SK-N-SH treated with all-trans-retinoic acid at 6 μM for 48 hours (cell line): ENCODE data around the gene LRRC73.

Experiments
- ATAC-seq: fragments of 200-7000 bp; cut with Tn5 transposase; 3 replicates; pipeline ENCODE4 v1.9.1; 2020; ENCODE audit warnings: mild to moderate bottlenecking, moderate library complexity
- ARNTL ChIP-seq: fragments of 450-650 bp; formaldehyde crosslinking; IDR thresholded peaks from 2 replicates; pipeline ENCODE4 v1.5.0; 2020; ENCODE audit warnings: low read depth, mild to moderate bottlenecking, moderate library complexity, borderline replicate concordance
- BACH2 ChIP-seq: fragments of 250-450 bp; sonication (Bioruptor Pico); IDR thresholded peaks from 2 replicates; pipeline ENCODE4 v1.9.0; 2021; ENCODE audit warnings: mild to moderate bottlenecking, borderline replicate concordance
- CSDC2 ChIP-seq: fragments of 250-450 bp; sonication (Bioruptor Pico); IDR thresholded peaks from 2 replicates; pipeline ENCODE4 v1.5.0; 2020; ENCODE audit warnings: mild to moderate bottlenecking, moderate library complexity
- ESRRG ChIP-seq: fragments of 250-450 bp; sonication (Bioruptor Pico); IDR thresholded peaks from 2 replicates; pipeline ENCODE4 v1.6.1; 2021; ENCODE audit warnings: mild to moderate bottlenecking
- GLIS3 ChIP-seq: fragments of 250-450 bp; sonication (Bioruptor Pico); IDR thresholded peaks from 2 replicates; pipeline ENCODE4 v1.5.0; 2020; ENCODE audit warnings: mild to moderate bottlenecking, moderate library complexity
- ISL1 ChIP-seq: fragments of 250-450 bp; sonication (Bioruptor Pico); IDR thresholded peaks from 2 replicates; pipeline ENCODE4 v2.1.2; 2022; ENCODE audit warnings: mild to moderate bottlenecking, moderate library complexity
- OSR1 ChIP-seq: fragments of 250-450 bp; sonication (Bioruptor Pico); IDR thresholded peaks from 2 replicates; pipeline ENCODE4 v1.8.0; 2022; ENCODE audit warnings: moderate library complexity, mild to moderate bottlenecking, inconsistent platforms
- PPARA ChIP-seq: fragments of 250-450 bp; sonication (Bioruptor Pico); IDR thresholded peaks from 2 replicates; pipeline ENCODE4 v1.5.0; 2020; ENCODE audit warnings: mild to moderate bottlenecking, borderline replicate concordance
- SNAI2 ChIP-seq: fragments of 250-450 bp; sonication (Bioruptor Pico); IDR thresholded peaks from 2 replicates; pipeline ENCODE4 v1.5.0; 2020; ENCODE audit warnings: mild to moderate bottlenecking, moderate library complexity
- TCF4 ChIP-seq: fragments of 250-450 bp; sonication (Bioruptor Pico); IDR thresholded peaks from 2 replicates; pipeline ENCODE4 v1.8.0; 2021; ENCODE audit warnings: mild to moderate bottlenecking, moderate library complexity, borderline replicate concordance
- TOX ChIP-seq: fragments of 250-450 bp; sonication (Bioruptor Pico); IDR thresholded peaks from 2 replicates; pipeline ENCODE4 v1.8.0; 2021; ENCODE audit warnings: mild to moderate bottlenecking, moderate library complexity, borderline replicate concordance
- ZC3H10 ChIP-seq: fragments of 250-450 bp; sonication (Bioruptor Pico); IDR thresholded peaks from 2 replicates; pipeline ENCODE4 v1.5.1; 2021; ENCODE audit warnings: mild to moderate bottlenecking, moderate library complexity
- ZFP3 ChIP-seq: fragments of 250-450 bp; sonication (Bioruptor Pico); IDR thresholded peaks from 2 replicates; pipeline ENCODE4 v1.5.0; 2020; ENCODE audit warnings: mild to moderate bottlenecking, moderate library complexity
- ZFP30 ChIP-seq: fragments of 450-650 bp; formaldehyde crosslinking; IDR thresholded peaks from 2 replicates; pipeline ENCODE4 v1.5.0; 2022; ENCODE audit warnings: mild to moderate bottlenecking, moderate library complexity
- ZNF565 ChIP-seq: fragments of 450-650 bp; formaldehyde crosslinking; conservative IDR thresholded peaks from 2 replicates; pipeline ENCODE4 v1.5.0; 2020; ENCODE audit warnings: low read depth, mild to moderate bottlenecking, moderate library complexity
- ZNF70 ChIP-seq: fragments of 450-650 bp; formaldehyde crosslinking; IDR thresholded peaks from 2 replicates; pipeline ENCODE4 v1.5.0; 2020; ENCODE audit warnings: mild to moderate bottlenecking, moderate library complexity
- ZNF8 ChIP-seq: fragments of 450-650 bp; formaldehyde crosslinking; IDR thresholded peaks from 2 replicates; pipeline ENCODE4 v1.5.0; 2020; ENCODE audit warnings: mild to moderate bottlenecking, moderate library complexity
- TF ChIP-seq, protein P1 (sequence below): fragments of 250-450 bp; sonication (Bioruptor Pico); IDR thresholded peaks from 2 replicates; pipeline ENCODE4 v1.5.0; 2020; ENCODE audit warnings: mild to moderate bottlenecking, moderate library complexity
- TF ChIP-seq, protein P2 (sequence below): fragments of 250-450 bp; sonication (Bioruptor Pico); IDR thresholded peaks from 2 replicates; pipeline ENCODE4 v1.8.0; 2021; ENCODE audit warnings: low read depth, mild to moderate bottlenecking, moderate library complexity, borderline replicate concordance
- TF ChIP-seq, protein P3 (sequence below): fragments of 250-450 bp; sonication (Bioruptor Pico); IDR thresholded peaks from 2 replicates; pipeline ENCODE4 v1.5.1; 2020; ENCODE audit warnings: low read depth, mild to moderate bottlenecking, moderate library complexity
- TF ChIP-seq, protein P4 (sequence below): fragments of 250-450 bp; sonication (Bioruptor Pico); IDR thresholded peaks from 2 replicates; pipeline ENCODE4 v1.8.0; 2020; ENCODE audit warnings: mild to moderate bottlenecking, moderate library complexity, borderline replicate concordance

LRRC73 gene

DNA sequence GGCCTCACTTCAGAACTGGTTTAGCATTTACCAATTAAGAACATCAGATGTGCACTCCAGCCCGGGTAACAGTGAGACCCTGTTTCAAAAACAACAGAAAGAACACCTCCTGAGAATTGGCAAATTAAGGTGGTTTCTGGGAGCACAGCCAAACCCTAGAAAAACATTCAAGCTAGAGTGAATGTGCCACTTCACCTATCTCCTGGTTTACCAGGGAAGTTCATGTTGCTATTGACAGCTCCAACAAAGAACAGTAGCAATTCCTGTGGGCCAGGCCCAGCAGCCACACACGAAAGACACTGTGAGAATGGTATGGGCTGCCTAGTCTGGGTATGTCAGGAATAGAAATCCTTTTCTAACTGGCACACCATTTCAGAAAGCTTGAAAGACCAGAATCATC lies 11.7 kb upstream of the LRRC73 start:
- no peak for ATAC-seq
- TF ChIP-seq TOX (CRISPR knock-in tag) (no peak), ZNF565 (CRISPR knock-in tag) (no peak), CSDC2 (CRISPR knock-in tag) (no peak), PPARA (no peak), OSR1 (CRISPR knock-in tag) (no peak)

DNA sequence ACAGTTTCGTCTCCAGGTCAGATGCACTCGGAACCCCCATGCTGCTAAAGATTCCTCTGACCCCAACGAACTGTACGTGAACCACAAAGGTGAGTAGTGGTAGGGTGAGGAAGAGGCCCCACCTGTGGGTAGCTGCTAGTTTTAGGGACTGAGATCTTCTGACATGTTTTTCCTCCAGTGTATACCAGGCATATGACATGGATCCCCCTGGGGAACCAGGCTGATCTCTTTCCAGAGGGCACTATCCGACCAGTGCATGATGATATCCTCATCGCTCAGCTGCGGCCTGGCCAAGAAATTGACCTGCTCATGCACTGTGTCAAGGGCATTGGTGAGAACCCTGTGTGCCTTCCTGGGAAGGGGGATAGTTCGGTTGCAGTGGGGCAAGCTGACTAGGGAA lies 10.0 kb upstream of the LRRC73 start:
- no peak for ATAC-seq
- no peak for TF ChIP-seq PPARA
- no peak for TF ChIP-seq ZFP3 (CRISPR knock-in tag)
- no peak for TF ChIP-seq OSR1 (CRISPR knock-in tag)
- TF ChIP-seq, protein P1, sequence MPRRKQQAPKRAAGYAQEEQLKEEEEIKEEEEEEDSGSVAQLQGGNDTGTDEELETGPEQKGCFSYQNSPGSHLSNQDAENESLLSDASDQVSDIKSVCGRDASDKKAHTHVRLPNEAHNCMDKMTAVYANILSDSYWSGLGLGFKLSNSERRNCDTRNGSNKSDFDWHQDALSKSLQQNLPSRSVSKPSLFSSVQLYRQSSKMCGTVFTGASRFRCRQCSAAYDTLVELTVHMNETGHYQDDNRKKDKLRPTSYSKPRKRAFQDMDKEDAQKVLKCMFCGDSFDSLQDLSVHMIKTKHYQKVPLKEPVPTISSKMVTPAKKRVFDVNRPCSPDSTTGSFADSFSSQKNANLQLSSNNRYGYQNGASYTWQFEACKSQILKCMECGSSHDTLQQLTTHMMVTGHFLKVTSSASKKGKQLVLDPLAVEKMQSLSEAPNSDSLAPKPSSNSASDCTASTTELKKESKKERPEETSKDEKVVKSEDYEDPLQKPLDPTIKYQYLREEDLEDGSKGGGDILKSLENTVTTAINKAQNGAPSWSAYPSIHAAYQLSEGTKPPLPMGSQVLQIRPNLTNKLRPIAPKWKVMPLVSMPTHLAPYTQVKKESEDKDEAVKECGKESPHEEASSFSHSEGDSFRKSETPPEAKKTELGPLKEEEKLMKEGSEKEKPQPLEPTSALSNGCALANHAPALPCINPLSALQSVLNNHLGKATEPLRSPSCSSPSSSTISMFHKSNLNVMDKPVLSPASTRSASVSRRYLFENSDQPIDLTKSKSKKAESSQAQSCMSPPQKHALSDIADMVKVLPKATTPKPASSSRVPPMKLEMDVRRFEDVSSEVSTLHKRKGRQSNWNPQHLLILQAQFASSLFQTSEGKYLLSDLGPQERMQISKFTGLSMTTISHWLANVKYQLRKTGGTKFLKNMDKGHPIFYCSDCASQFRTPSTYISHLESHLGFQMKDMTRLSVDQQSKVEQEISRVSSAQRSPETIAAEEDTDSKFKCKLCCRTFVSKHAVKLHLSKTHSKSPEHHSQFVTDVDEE: no peak
- TF ChIP-seq TCF4 (CRISPR knock-in tag): no peak

DNA sequence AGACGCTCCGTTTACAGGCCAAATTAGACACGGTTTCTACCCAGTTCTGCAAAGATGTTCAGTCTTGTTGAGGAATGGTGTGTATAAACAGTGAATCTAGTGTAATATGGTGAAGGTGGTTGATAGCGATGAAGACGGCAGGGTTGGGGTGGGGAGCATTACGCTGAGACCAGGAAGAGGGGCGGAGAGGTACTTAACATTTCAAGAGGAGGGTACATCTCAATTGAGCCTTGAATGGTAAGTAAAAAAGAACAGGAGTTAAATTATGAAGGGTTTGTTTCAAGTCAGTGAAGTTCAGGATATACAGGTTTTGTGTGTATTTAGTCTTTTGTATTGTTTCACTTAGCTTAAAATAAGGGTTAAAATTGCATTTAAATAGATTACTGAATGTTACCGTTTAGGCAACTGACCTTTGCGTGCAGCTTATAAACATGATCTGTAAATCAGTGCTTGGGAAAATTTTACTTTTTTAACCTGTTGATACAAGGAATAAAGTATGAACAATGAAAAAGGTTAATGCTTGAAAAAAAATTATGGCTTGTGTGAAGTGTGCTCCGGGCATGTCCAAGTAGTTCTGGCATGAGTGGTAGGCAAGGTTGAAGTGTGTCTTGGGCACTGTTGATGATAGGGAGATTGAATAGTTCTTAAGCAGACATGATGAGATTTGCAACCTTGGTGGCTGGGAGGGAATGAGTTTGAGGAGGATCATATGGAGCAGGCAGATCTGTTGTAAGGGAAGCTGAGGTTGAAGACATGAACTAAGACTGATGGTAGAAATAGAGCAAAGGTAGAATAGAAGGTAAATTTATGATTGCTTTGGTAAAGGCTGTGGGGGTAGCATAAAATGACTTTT lies 7.6 kb upstream of the LRRC73 start:
- TF ChIP-seq GLIS3 (CRISPR knock-in tag) (no peak), ARNTL (CRISPR knock-in tag) (no peak), SNAI2 (CRISPR knock-in tag) (no peak), ZFP3 (CRISPR knock-in tag) (no peak), ZFP30 (CRISPR knock-in tag) (no peak), ISL1 (CRISPR knock-in tag) (no peak), BACH2 (CRISPR knock-in tag) (no peak)
- TF ChIP-seq, protein P1: no peak
- TF ChIP-seq, protein P2, sequence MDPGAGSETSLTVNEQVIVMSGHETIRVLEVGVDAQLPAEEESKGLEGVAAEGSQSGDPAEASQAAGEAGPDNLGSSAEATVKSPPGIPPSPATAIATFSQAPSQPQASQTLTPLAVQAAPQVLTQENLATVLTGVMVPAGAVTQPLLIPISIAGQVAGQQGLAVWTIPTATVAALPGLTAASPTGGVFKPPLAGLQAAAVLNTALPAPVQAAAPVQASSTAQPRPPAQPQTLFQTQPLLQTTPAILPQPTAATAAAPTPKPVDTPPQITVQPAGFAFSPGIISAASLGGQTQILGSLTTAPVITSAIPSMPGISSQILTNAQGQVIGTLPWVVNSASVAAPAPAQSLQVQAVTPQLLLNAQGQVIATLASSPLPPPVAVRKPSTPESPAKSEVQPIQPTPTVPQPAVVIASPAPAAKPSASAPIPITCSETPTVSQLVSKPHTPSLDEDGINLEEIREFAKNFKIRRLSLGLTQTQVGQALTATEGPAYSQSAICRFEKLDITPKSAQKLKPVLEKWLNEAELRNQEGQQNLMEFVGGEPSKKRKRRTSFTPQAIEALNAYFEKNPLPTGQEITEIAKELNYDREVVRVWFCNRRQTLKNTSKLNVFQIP: no peak
- TF ChIP-seq, protein P3, sequence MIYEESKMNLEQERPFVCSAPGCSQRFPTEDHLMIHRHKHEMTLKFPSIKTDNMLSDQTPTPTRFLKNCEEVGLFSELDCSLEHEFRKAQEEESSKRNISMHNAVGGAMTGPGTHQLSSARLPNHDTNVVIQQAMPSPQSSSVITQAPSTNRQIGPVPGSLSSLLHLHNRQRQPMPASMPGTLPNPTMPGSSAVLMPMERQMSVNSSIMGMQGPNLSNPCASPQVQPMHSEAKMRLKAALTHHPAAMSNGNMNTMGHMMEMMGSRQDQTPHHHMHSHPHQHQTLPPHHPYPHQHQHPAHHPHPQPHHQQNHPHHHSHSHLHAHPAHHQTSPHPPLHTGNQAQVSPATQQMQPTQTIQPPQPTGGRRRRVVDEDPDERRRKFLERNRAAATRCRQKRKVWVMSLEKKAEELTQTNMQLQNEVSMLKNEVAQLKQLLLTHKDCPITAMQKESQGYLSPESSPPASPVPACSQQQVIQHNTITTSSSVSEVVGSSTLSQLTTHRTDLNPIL (CRISPR knock-in tag): no peak
- TF ChIP-seq, all 23 proteins: peak for 0
- peak; percentile 6 for ATAC-seq

DNA sequence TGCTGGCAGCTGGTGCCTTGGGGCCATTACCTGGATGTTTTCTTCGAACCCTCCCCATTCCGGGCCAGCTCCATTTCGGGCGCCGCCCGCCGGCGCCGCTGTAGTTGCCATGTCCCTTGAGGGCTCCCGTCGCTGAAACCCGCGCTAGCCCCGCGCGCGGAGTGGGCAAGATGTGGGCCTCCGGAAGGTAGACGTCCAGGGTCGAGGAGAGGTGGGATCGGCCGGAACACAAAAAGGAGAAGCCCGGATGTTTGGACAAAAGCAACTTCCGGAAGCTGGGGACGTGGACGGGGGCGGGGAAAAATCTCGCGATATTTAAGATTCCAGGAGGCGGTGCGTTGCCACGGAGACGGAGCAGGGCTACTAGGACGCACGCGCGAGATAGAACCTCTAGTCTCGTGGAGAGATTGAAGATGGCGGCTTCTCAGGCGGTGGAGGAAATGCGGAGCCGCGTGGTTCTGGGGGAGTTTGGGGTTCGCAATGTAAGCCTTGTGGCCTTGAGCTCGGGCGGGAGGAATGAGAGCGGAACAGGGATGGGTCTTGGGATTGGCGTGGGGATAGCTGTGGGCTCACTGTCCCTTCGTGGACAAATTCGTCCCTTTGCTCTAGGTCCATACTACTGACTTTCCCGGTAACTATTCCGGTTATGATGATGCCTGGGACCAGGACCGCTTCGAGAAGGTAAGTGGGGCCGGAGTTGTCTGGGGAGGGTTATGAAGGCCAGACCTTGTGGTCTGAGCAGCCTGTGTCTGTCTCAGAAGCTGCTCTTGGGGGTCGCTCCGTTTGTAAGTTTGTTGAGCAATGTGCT lies 6.8 kb upstream of the LRRC73 start, which contains the start of the genes POLR1C and YIPF3:
TSS of gene POLR1C (plus strand) at position 393 of the 808 bp plus-strand sequence. CDS start at position 414, 21 bp downstream.
TSS of gene YIPF3 (minus strand) at position 230 of the 808 bp plus-strand sequence. CDS start at position 111, 119 bp downstream.
- peak; percentile 93 for ATAC-seq
- no peak for TF ChIP-seq ESRRG (CRISPR knock-in tag)
- TF ChIP-seq GLIS3 (CRISPR knock-in tag): no peak
- no peak for TF ChIP-seq TCF4 (CRISPR knock-in tag)
- no peak for TF ChIP-seq TOX (CRISPR knock-in tag)
- TF ChIP-seq SNAI2 (CRISPR knock-in tag): no peak
- no peak for TF ChIP-seq PPARA
- TF ChIP-seq, protein P4, sequence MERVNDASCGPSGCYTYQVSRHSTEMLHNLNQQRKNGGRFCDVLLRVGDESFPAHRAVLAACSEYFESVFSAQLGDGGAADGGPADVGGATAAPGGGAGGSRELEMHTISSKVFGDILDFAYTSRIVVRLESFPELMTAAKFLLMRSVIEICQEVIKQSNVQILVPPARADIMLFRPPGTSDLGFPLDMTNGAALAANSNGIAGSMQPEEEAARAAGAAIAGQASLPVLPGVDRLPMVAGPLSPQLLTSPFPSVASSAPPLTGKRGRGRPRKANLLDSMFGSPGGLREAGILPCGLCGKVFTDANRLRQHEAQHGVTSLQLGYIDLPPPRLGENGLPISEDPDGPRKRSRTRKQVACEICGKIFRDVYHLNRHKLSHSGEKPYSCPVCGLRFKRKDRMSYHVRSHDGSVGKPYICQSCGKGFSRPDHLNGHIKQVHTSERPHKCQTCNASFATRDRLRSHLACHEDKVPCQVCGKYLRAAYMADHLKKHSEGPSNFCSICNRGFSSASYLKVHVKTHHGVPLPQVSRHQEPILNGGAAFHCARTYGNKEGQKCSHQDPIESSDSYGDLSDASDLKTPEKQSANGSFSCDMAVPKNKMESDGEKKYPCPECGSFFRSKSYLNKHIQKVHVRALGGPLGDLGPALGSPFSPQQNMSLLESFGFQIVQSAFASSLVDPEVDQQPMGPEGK (CRISPR knock-in tag): no peak
- TF ChIP-seq ZNF565 (CRISPR knock-in tag): no peak
- no peak for TF ChIP-seq OSR1 (CRISPR knock-in tag)
- TF ChIP-seq, protein P3 (CRISPR knock-in tag): no peak
- no peak for TF ChIP-seq CSDC2 (CRISPR knock-in tag)
- no peak for TF ChIP-seq ZNF70
- TF ChIP-seq ISL1 (CRISPR knock-in tag): no peak
- no peak for TF ChIP-seq ZFP30 (CRISPR knock-in tag)
- no peak for TF ChIP-seq ZC3H10 (CRISPR knock-in tag)
- no peak for TF ChIP-seq ZNF8 (CRISPR knock-in tag)
